Measurements from ENCODE around the gene RHOU.

GRCh38 chr1:228691211-228691610 is 44.1 kb upstream of the RHOU start:
- TF ChIP-seq CTCF (IDR thresholded peaks at IDR 0.05) (no peak), POLR2A (IDR thresholded peaks at IDR 0.05) (no peak)
